Liver (tissue), 3 donors: ENCODE data around the gene SH3BP1.

Experiments used
- ATF3 ChIP-seq: IDR thresholded peaks from 2 replicates; pipeline ENCODE4 v1.6.1; 2016; ENCODE audit warnings: antibody characterized with exemption
- CTCF ChIP-seq: fragments of 150-350 bp; IDR thresholded peaks from 2 replicates; pipeline ENCODE4 v1.5.1; 2017; ENCODE audit warnings: improper control_type of control experiment, low read depth, low read length; ENCODE audit not compliant: missing input control
- EGR1 ChIP-seq, 2 donors: IDR thresholded peaks; 2 replicates each; pipeline ENCODE4 v1.6.1; 2016 to 2018; ENCODE audit warnings: antibody characterized with exemption in 2 of 2, low read depth in 2 of 2
- HNF4G ChIP-seq: IDR thresholded peaks from 2 replicates; pipeline ENCODE4 v1.6.1; 2016; ENCODE audit warnings: antibody characterized with exemption
- JUND ChIP-seq, 2 donors: IDR thresholded peaks; 2 replicates each; pipeline ENCODE4 v1.6.1; 2016; ENCODE audit warnings: antibody characterized with exemption in 2 of 2
- MAX ChIP-seq: IDR thresholded peaks from 2 replicates; pipeline ENCODE4 v1.6.1; 2016; ENCODE audit warnings: antibody characterized with exemption
- RAD21 ChIP-seq, 2 donors: IDR thresholded peaks; 2 replicates each; pipeline ENCODE4 v1.6.1; 2016; ENCODE audit warnings: antibody characterized with exemption in 2 of 2, mild to moderate bottlenecking in 2 of 2
- RXRA ChIP-seq, 2 donors: IDR thresholded peaks; 2 replicates each; pipeline ENCODE4 v1.6.1; 2017 to 2018; ENCODE audit warnings: antibody characterized with exemption in 2 of 2, mild to moderate bottlenecking in 1 of 2
- SP1 ChIP-seq: IDR thresholded peaks from 2 replicates; pipeline ENCODE4 v1.6.1; 2018; ENCODE audit warnings: antibody characterized with exemption, mild to moderate bottlenecking
- TAF1 ChIP-seq: conservative IDR thresholded peaks from 2 replicates; pipeline ENCODE4 v1.6.1; 2016; ENCODE audit warnings: antibody characterized with exemption, mild to moderate bottlenecking
- YY1 ChIP-seq: IDR thresholded peaks from 2 replicates; pipeline ENCODE4 v1.6.1; 2016; ENCODE audit warnings: antibody characterized with exemption, mild to moderate bottlenecking
- ZBTB33 ChIP-seq: IDR thresholded peaks from 2 replicates; pipeline ENCODE4 v1.6.1; 2016; ENCODE audit warnings: antibody characterized with exemption
- TF ChIP-seq, protein P1 (sequence below): IDR thresholded peaks from 2 replicates; pipeline ENCODE4 v1.6.1; 2016; ENCODE audit warnings: antibody characterized with exemption, mild to moderate bottlenecking
- donor health status: healthy.
- donor health status: healthy.

GRCh38 chr22:37684803-37685615 lies 45.5 kb downstream of the SH3BP1 start:
- TF ChIP-seq CTCF (no peak), YY1 (no peak), RAD21 (IDR thresholded peaks at IDR 0.05) (no peak), JUND (IDR thresholded peaks at IDR 0.05) (no peak), TAF1 (no peak), EGR1 (IDR thresholded peaks at IDR 0.05; ENCODE audit: low read depth in 2 of 2) (no peak), MAX (no peak), HNF4G (peak; percentile 42), ATF3 (no peak), ZBTB33 (no peak), SP1 (peak; percentile 64), RXRA (IDR thresholded peaks at IDR 0.05) (peak; percentile 30 to 33)
- TF ChIP-seq, protein P1, sequence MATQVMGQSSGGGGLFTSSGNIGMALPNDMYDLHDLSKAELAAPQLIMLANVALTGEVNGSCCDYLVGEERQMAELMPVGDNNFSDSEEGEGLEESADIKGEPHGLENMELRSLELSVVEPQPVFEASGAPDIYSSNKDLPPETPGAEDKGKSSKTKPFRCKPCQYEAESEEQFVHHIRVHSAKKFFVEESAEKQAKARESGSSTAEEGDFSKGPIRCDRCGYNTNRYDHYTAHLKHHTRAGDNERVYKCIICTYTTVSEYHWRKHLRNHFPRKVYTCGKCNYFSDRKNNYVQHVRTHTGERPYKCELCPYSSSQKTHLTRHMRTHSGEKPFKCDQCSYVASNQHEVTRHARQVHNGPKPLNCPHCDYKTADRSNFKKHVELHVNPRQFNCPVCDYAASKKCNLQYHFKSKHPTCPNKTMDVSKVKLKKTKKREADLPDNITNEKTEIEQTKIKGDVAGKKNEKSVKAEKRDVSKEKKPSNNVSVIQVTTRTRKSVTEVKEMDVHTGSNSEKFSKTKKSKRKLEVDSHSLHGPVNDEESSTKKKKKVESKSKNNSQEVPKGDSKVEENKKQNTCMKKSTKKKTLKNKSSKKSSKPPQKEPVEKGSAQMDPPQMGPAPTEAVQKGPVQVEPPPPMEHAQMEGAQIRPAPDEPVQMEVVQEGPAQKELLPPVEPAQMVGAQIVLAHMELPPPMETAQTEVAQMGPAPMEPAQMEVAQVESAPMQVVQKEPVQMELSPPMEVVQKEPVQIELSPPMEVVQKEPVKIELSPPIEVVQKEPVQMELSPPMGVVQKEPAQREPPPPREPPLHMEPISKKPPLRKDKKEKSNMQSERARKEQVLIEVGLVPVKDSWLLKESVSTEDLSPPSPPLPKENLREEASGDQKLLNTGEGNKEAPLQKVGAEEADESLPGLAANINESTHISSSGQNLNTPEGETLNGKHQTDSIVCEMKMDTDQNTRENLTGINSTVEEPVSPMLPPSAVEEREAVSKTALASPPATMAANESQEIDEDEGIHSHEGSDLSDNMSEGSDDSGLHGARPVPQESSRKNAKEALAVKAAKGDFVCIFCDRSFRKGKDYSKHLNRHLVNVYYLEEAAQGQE: no peak
